ENCODE results near the gene LTF.

DNA sequence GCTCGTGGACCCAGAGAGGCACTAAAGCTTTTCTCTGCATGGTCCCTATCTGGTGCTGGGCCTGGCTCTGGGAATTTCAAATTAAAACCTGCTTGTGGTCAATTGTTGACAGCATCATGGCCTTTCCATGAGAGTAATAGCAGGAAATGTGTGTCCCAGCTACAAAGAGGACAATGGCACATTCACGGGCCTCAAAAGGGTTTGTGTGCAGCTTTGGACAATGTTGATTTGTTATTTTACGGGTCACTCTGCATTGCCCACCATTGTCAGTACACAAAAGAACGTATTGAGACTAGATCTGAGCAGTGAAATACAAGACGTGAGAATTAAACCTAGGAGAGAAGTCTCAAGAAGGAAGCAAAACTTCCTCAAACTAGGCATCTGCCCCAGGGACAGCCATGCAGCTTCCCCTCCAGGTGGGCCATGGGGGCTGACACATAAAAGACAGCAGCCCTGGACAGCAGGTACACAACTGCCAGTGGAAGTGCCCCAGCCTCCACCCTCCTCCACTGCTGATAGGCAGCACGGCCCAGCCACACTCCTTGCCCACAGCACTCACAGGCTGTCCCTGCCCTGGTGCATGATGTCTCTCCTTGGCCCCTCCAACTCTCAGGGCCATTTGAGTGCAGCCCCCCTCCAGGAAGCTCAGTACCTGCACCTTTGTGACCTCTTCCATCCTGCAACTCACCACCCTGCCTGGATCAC is 15.9 kb upstream of the LTF start:
- TF ChIP-seq POLR2A (IDR thresholded peaks at IDR 0.05): no peak
- TF ChIP-seq, protein P1, sequence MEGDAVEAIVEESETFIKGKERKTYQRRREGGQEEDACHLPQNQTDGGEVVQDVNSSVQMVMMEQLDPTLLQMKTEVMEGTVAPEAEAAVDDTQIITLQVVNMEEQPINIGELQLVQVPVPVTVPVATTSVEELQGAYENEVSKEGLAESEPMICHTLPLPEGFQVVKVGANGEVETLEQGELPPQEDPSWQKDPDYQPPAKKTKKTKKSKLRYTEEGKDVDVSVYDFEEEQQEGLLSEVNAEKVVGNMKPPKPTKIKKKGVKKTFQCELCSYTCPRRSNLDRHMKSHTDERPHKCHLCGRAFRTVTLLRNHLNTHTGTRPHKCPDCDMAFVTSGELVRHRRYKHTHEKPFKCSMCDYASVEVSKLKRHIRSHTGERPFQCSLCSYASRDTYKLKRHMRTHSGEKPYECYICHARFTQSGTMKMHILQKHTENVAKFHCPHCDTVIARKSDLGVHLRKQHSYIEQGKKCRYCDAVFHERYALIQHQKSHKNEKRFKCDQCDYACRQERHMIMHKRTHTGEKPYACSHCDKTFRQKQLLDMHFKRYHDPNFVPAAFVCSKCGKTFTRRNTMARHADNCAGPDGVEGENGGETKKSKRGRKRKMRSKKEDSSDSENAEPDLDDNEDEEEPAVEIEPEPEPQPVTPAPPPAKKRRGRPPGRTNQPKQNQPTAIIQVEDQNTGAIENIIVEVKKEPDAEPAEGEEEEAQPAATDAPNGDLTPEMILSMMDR (IDR thresholded peaks at IDR 0.05): no peak

All from right lobe of liver (tissue), 4 donors.